ENCODE results near the gene TNRC6C. TPM values are rescaled to one million over a fixed set of nuclear protein-coding genes. Genes with fewer than 3 reads are reported as not detected.

TNRC6C gene
- total and polyA plus RNA-seq, 2 of the 13 experiments (the other 11 are each of a cell fraction or from before 2014, with no cell fraction given) = 0.66 to 4.9 TPM

DNA sequence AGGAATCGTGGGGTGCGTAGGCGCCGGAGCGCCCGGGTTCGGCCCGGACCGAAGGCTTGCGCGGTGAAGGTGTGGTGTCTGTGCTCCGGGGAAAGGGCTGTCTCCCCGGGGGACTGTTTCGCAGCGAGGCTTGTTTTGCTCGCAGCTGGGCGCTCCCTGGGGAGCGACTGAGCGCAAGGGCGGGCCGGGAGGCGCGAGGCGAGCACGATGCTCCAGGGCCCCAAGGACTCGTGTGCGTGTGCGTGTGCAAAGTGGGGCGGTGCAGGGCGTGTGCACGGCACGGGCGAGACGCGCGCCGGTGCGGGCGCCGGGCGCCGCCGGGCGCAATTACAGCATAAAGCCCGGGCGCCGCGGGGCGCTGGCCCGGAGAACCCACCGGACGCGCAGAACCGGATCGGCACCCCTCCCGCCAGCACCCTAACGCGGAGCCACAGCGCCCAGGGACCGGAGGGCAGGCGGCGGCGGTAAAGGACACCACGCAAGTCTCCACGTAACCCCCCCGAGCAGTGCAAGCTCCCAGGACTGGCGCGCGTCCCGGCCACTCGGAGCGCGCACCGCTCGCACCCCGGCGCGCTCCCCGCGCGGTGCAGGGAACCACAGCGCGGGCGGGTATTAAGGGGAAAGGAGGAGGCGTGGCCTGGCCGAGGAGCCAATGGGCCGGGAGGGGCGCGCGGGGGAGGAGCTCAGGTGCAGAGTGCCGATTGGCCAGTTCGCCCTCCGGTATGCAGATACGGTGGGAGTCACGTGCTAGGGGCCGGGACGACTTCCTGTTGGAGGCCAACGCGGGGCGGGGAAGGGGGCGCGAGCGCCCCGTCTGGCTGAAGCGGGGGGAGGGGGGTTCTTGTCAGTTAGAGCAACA, at the start of gene TNRC6C (continued):
- TF ChIP-seq ARNTL (CRISPR knock-in tag; IDR thresholded peaks at IDR 0.05) (peak; percentile 94), SATB2 (CRISPR knock-in tag; IDR thresholded peaks at IDR 0.05) (peak; percentile 85; the same call in 1 of the 2 replicates), ZNF350 (CRISPR knock-in tag; IDR thresholded peaks at IDR 0.05; ENCODE audit: borderline replicate concordance, low read depth) (peak; percentile 61), ZNF605 (CRISPR knock-in tag; IDR thresholded peaks at IDR 0.05) (0 out of 2 replicates have a peak, but pooled peaks have one; percentile 26), REPIN1 (CRISPR knock-in tag; IDR thresholded peaks at IDR 0.05; ENCODE audit: borderline replicate concordance, low read depth) (peak; percentile 89), RORA (CRISPR knock-in tag; IDR thresholded peaks at IDR 0.05) (no peak), HOXA7 (CRISPR knock-in tag; IDR thresholded peaks at IDR 0.05) (no peak), ZNF33A (CRISPR knock-in tag; IDR thresholded peaks at IDR 0.05; ENCODE audit: borderline replicate concordance) (peak; percentile 90; the same call in 1 of the 2 replicates), YEATS4 (CRISPR knock-in tag; IDR thresholded peaks at IDR 0.05; ENCODE audit: borderline replicate concordance) (peak; percentile 77; the same call in 1 of the 2 replicates), MLLT10 (CRISPR knock-in tag; IDR thresholded peaks at IDR 0.05) (no peak), ZNF619 (CRISPR knock-in tag; IDR thresholded peaks at IDR 0.05) (peak; percentile 70; the same call in 1 of the 2 replicates), KMT2A (CRISPR knock-in tag; IDR thresholded peaks at IDR 0.05) (peak; percentile 64; the same call in 1 of the 2 replicates), ZNF564 (CRISPR knock-in tag; IDR thresholded peaks at IDR 0.05) (peak; percentile 92), ZNF761 (CRISPR knock-in tag; conservative IDR thresholded peaks at IDR 0.05) (peak; percentile 88; the same call in 1 of the 2 replicates), ZNF773 (CRISPR knock-in tag; IDR thresholded peaks at IDR 0.05; ENCODE audit: borderline replicate concordance) (no peak; the same call in 1 of the 2 replicates), ZNF160 (CRISPR knock-in tag; IDR thresholded peaks at IDR 0.05) (peak; percentile 82; the same call in 1 of the 2 replicates), ZNF747 (CRISPR knock-in tag; IDR thresholded peaks at IDR 0.05; ENCODE audit: borderline replicate concordance) (peak; percentile 79), ZNF713 (CRISPR knock-in tag; IDR thresholded peaks at IDR 0.05) (no peak)
- TF ChIP-seq, protein P1, sequence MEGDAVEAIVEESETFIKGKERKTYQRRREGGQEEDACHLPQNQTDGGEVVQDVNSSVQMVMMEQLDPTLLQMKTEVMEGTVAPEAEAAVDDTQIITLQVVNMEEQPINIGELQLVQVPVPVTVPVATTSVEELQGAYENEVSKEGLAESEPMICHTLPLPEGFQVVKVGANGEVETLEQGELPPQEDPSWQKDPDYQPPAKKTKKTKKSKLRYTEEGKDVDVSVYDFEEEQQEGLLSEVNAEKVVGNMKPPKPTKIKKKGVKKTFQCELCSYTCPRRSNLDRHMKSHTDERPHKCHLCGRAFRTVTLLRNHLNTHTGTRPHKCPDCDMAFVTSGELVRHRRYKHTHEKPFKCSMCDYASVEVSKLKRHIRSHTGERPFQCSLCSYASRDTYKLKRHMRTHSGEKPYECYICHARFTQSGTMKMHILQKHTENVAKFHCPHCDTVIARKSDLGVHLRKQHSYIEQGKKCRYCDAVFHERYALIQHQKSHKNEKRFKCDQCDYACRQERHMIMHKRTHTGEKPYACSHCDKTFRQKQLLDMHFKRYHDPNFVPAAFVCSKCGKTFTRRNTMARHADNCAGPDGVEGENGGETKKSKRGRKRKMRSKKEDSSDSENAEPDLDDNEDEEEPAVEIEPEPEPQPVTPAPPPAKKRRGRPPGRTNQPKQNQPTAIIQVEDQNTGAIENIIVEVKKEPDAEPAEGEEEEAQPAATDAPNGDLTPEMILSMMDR (CRISPR knock-in tag; IDR thresholded peaks at IDR 0.05) = peak; percentile 60
- TF ChIP-seq, protein P2, sequence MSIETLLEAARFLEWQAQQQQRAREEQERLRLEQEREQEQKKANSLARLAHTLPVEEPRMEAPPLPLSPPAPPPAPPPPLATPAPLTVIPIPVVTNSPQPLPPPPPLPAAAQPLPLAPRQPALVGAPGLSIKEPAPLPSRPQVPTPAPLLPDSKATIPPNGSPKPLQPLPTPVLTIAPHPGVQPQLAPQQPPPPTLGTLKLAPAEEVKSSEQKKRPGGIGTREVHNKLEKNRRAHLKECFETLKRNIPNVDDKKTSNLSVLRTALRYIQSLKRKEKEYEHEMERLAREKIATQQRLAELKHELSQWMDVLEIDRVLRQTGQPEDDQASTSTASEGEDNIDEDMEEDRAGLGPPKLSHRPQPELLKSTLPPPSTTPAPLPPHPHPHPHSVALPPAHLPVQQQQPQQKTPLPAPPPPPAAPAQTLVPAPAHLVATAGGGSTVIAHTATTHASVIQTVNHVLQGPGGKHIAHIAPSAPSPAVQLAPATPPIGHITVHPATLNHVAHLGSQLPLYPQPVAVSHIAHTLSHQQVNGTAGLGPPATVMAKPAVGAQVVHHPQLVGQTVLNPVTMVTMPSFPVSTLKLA (IDR thresholded peaks at IDR 0.05) = peak; percentile 79
- TF ChIP-seq, protein P3, sequence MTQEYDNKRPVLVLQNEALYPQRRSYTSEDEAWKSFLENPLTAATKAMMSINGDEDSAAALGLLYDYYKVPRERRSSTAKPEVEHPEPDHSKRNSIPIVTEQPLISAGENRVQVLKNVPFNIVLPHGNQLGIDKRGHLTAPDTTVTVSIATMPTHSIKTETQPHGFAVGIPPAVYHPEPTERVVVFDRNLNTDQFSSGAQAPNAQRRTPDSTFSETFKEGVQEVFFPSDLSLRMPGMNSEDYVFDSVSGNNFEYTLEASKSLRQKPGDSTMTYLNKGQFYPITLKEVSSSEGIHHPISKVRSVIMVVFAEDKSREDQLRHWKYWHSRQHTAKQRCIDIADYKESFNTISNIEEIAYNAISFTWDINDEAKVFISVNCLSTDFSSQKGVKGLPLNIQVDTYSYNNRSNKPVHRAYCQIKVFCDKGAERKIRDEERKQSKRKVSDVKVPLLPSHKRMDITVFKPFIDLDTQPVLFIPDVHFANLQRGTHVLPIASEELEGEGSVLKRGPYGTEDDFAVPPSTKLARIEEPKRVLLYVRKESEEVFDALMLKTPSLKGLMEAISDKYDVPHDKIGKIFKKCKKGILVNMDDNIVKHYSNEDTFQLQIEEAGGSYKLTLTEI (CRISPR knock-in tag; conservative IDR thresholded peaks at IDR 0.05) = no peak
- TF ChIP-seq, protein P4, sequence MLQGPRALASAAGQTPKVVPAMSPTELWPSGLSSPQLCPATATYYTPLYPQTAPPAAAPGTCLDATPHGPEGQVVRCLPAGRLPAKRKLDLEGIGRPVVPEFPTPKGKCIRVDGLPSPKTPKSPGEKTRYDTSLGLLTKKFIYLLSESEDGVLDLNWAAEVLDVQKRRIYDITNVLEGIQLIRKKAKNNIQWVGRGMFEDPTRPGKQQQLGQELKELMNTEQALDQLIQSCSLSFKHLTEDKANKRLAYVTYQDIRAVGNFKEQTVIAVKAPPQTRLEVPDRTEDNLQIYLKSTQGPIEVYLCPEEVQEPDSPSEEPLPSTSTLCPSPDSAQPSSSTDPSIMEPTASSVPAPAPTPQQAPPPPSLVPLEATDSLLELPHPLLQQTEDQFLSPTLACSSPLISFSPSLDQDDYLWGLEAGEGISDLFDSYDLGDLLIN (CRISPR knock-in tag; IDR thresholded peaks at IDR 0.05; ENCODE audit: borderline replicate concordance) = peak; percentile 11
